GDM1 (cell line): ENCODE data around the gene DRC3.

ENCODE experiments used
- DNase-seq: peaks from one replicate; lab custom pipeline; 2025; lab: John Stamatoyannopoulos, UW

DRC3 gene

GRCh38 chr17:18025241-18025944 lies 52.7 kb downstream of the DRC3 start:
- no peak for DNase-seq

- no peak for DNase-seq
Measured at GRCh38 chr17:18025945-18026776, 53.5 kb downstream of the DRC3 start.

GRCh38 chr17:18027280-18027679 lies 54.6 kb downstream of the DRC3 start:
- DNase-seq: no peak

GRCh38 chr17:18028114-18028951 lies 55.7 kb downstream of the DRC3 start:
- DNase-seq: no peak

GRCh38 chr17:18028952-18029540 lies 56.4 kb downstream of the DRC3 start:
- no peak for DNase-seq

- no peak for DNase-seq
Measured at GRCh38 chr17:18031955-18032354, 59.3 kb downstream of the DRC3 start.

- DNase-seq: peak; percentile 64
Measured at GRCh38 chr17:18033442-18034099, 60.9 kb downstream of the DRC3 start.

GRCh38 chr17:18035704-18036103 lies 63.0 kb downstream of the DRC3 start:
- no peak for DNase-seq

- DNase-seq: peak; percentile 62
Measured at GRCh38 chr17:18037486-18037885, 64.8 kb downstream of the DRC3 start.

GRCh38 chr17:18038149-18038850 lies 65.6 kb downstream of the DRC3 start:
- DNase-seq: no peak

- peak; percentile 99 for DNase-seq
Measured at GRCh38 chr17:18038861-18039534, 66.3 kb downstream of the DRC3 start, which contains the start of the genes ATPAF2 and GID4. Gene ATPAF2, minus strand, starts transcription at chr17:18039168. Its CDS starts 155 bp downstream, at chr17:18039013. Gene GID4, plus strand, starts transcription at chr17:18039408. Its CDS starts 57 bp downstream, at chr17:18039465.

- DNase-seq: no peak
Measured at GRCh38 chr17:18039535-18040260, 67.0 kb downstream of the DRC3 start.

- no peak for DNase-seq
Measured at GRCh38 chr17:18040261-18040858, 67.7 kb downstream of the DRC3 start.

GRCh38 chr17:18041776-18042175 lies 69.1 kb downstream of the DRC3 start:
- DNase-seq: no peak

GRCh38 chr17:18042983-18043382 lies 70.3 kb downstream of the DRC3 start:
- no peak for DNase-seq

- DNase-seq: no peak
Measured at GRCh38 chr17:18043491-18043890, 70.8 kb downstream of the DRC3 start.

GRCh38 chr17:18044609-18045008 lies 71.9 kb downstream of the DRC3 start:
- no peak for DNase-seq

- DNase-seq: no peak
Measured at GRCh38 chr17:18045691-18046350, 73.2 kb downstream of the DRC3 start.
